Hematopoietic multipotent progenitor cell treated with erythropoietin and hydrocortisone succinate and interleukin-3 and kit ligand, for 8 days (in vitro differentiated cells): ENCODE measurements around the gene STK32C.
"Not testable (repeated sequence)": the region's sequence is repeated elsewhere in the genome, so short reads cannot be mapped to it uniquely, and the experiment has no call there.

Source experiments
- DNase-seq: peaks from one replicate; pipeline ENCODE4 v3.0.0-alpha.2; 2015

Gene STK32C

GRCh38 chr10:132226586-132227405, 81.0 kb downstream of the STK32C start:
- DNase-seq: no peak

GRCh38 chr10:132225849-132226205, 81.9 kb downstream of the STK32C start:
- no peak for DNase-seq

- no peak for DNase-seq
Observed at GRCh38 chr10:132225073-132225848, 82.5 kb downstream of the STK32C start.

- DNase-seq: no peak
Observed at GRCh38 chr10:132224343-132225072, 83.2 kb downstream of the STK32C start.

- DNase-seq: no peak
Observed at GRCh38 chr10:132223611-132224342, 84.0 kb downstream of the STK32C start.

- peak; percentile 83 for DNase-seq
Observed at GRCh38 chr10:132223156-132223590, 84.6 kb downstream of the STK32C start.

- no peak for DNase-seq
Observed at GRCh38 chr10:132222726-132223125, 85.0 kb downstream of the STK32C start.

- DNase-seq: not testable (repeated sequence)
Observed at GRCh38 chr10:132220996-132221395, 86.8 kb downstream of the STK32C start.

GRCh38 chr10:132220061-132220460, 87.7 kb downstream of the STK32C start:
- DNase-seq: no peak

GRCh38 chr10:132219486-132219885, 88.3 kb downstream of the STK32C start:
- no peak for DNase-seq

- DNase-seq: not testable (repeated sequence)
Observed at GRCh38 chr10:132216441-132216840, 91.3 kb downstream of the STK32C start.

GRCh38 chr10:132213917-132214316, 93.8 kb downstream of the STK32C start:
- no peak for DNase-seq

- DNase-seq: no peak
Observed at GRCh38 chr10:132212816-132213215, 94.9 kb downstream of the STK32C start.

GRCh38 chr10:132211246-132211645, 96.5 kb downstream of the STK32C start:
- DNase-seq: no peak

- DNase-seq: no peak
Observed at GRCh38 chr10:132210766-132211165, 97.0 kb downstream of the STK32C start.

GRCh38 chr10:132209978-132210530, 97.7 kb downstream of the STK32C start:
- DNase-seq: no peak

- no peak for DNase-seq
Observed at GRCh38 chr10:132209130-132209529, 98.6 kb downstream of the STK32C start.

GRCh38 chr10:132208462-132209050, 99.2 kb downstream of the STK32C start:
- DNase-seq: no peak

- no peak for DNase-seq
Observed at GRCh38 chr10:132207536-132208461, 100.0 kb downstream of the STK32C start.

GRCh38 chr10:132206806-132207535, 100.8 kb downstream of the STK32C start:
- DNase-seq: no peak
